NCI-H1417 treated with DMSO at 0.1 percent for 48 hours (cell line): ENCODE results near the gene EIF2B2.
A peak's percentile ranks its signal among the peaks of the same experiment; 100 is the strongest.
"Not testable (repeated sequence)": the region's sequence is repeated elsewhere in the genome, so short reads cannot be mapped to it uniquely, and the experiment has no call there.

Source experiments
- DNase-seq: peaks from one replicate; lab custom pipeline; 2025; lab: John Stamatoyannopoulos, UW

EIF2B2 gene

DNA sequence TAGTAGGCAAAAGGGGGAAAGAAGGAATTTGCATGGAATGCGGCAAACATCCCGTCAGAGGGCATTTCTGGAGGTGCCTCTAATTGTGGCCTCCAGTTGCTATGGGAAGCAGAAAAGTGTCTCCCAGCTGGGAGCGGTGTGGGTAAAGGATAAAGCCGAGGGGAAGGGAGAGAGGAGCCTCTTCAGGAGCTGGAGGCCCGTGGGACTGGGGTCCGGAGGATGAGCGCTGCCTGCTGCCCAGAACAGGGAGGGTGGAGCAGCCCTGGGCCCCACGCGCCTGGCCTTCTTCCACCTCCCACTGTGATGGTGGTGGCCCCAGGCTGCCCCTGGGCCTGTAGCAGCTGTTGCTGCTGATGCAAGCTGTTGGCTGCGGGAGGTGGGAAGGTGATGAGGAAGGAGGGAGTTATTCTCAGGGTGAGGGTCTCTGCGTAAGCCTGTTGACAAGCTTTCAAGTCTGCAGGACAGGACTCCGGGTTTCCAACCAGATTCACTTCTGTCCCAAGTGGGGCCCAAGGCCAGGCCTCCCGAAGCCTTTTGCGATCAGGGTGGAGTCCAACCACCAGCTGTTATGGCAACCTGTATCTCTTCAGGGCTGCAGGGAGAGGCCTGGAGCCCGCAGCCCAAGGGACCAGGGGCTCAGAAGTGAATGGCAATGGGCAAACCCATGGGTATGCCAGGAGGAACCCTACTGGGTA lies 28.2 kb upstream of the EIF2B2 start:
- DNase-seq, result no peak

DNA sequence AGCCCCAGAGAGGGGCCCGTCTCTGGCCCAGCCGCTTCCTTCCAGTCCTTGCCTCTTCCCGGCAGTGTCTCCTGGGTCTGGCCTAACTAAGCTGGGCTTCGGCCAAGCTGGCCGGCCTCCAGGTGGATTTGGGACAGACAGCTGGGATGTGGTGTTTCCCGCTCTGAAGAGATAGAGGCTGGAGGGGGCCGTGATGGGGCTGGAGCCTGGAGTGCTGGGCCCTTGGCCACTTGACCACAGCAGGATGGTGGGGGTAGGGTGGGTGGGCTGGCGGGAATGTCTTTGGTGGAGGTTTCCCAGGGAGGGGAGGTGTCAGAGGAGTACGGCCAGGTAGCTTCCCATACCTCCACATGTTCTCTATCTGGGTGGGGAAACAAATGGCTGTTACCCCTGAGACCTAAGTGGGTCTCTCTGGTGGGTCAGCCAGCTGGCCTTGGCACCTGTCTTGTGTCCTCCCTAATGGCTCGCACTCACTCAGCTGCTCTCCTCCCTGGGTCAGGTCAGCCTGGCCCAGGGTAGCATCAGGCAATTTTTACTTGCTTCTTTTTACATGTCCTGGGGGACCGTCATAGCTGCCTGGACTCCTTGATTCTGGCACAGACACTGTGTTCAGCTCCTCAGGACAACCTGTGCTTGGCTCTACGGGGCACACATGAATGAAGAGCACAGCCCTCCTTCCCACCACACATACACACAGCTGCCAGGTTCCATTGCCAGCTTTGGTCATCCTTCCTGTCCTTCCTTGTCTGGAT lies 27.5 kb upstream of the EIF2B2 start:
- no peak for DNase-seq

DNA sequence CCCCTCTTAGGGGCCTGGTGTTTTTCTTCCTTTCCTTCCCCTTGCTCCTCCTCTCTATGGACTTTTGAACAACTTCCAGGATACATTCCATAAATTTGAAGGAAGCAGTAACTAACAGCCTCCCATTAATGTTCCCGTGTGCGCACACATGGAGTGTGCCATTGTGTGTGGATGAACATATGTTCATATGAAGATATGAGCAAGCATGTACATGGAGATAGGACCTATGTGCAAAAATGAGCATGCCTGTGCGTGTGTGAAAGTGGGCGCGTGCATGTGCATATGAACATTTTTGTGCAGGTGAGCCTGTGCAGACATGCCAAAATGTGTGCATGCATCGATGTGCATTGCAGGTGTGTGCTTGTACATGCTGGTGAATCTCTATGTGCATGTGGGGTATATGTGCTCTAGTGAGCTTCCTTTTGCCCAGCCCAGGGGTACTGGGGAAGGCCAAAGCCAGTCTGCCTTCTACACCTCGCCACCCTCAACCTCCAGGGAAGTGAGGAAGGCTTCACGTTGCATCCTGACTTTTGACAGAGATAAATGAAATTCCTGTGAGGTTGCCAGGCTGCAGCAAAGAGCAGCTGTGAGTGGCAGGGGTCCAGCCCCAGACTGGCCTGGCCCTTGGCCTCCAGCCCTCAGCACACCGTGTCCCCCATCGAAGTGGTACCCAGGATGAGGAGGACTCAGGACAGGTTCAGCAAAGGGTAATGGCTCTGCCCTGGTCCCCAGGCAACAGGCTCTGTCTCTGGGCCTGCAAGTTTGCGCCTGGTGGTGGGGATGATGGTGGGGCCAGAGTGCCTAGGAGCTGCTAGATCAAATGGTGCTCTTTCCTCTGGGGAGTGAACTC lies 26.2 kb upstream of the EIF2B2 start:
- DNase-seq, result no peak

DNA sequence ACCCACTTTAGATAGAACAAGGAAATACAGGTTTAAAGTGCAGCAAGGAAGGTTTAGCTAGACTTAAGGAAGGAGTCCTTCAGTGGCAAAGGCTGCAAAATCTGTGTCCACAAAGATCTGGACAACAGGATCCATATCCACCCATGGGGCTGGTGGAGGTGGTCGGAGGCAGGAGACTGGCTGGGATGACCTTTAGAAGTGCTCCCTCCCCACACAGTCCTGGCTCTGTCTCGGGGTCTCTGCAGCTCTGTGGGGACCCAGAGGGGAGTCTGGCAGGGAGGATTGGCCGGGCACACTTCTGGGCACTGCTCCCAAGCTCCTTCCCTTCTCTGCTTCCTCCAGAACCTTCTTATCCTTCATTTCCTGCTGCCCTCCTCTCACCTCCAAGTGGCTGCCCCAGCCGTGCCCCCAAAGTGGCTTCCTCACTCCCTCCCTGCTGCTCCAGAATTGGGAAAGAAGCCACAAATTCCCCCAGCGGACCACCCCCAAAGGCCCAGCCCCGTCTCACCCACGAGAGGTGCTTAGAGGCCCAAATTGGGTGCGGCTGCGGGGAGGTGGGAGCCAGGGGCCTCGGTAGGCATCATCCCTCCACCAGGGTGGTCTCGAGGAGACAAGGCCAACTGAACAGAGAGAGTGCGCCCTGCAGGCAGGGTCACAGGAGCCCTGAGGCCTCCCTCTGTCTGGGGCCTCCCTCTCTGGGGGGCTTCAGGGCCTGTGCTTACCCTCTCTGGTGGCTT lies 25.4 kb upstream of the EIF2B2 start:
- DNase-seq, result no peak

DNA sequence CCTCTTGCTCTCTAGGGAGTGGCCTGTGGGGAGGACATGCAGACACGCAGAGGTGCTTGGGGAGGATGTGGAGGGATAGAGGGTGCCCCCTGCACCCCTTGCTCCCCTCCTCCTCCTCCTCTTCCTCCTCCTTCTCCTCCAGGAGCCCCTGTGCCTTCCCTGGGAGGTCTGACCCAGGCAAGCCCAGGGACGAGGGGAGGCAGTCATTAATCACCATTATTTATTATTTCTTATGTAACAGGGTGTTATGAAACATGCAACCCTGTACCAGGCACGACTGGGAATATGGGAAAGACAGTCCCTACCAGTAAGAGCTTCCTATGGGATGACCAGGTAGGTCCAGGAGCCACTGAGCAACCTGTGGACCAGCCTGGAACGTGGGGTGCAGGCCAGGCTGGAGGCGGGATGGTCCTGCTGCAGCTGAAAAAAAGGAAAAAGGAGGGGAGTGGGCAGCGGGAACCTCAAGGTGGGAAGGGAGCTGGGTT lies 24.8 kb upstream of the EIF2B2 start:
- DNase-seq, result no peak

DNA sequence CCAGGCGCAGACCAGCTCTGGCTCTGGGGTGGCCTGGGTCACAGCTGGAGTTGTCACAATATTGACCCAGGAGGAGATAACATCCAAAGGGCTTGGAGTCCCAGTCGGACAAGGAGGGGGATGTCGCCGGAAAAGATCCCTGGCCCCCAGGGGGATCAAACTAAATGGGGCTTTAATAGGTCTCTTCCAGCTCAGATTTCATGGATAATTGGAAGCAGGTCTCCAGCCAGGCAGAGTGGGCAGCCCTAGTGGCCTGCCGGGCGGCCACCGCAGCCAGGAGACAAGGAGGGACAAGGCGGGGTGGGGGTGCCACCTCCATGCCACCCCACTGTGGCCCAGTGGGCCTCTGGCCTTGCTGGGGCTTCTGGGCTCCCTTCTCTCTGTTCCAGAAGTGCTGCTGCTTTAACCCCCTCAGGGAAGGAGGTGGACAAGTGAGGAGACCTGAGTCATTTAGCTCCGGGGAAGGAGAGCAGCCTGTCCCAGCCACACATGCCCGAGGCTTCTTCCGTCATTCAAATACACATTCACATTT lies 24.2 kb upstream of the EIF2B2 start:
- no peak for DNase-seq

DNA sequence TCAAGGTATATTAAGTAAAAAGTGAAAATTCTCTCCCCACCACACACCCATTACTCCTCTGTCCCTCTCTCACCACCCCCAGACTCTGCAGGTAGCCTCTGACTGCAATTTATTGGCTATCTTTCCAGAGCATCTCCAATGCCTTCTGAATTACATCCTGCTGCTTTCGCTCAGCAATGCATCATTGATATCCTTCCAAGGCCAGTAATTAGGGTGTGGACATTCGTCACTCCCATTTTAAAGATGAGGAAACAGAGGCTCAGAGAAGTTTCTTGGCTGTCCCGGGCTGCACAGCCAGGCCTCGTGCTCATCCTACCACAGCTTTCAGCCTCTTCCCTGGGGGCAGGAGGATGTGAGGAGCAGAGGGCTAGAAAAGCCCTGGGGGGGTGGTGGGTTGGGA lies 23.7 kb upstream of the EIF2B2 start:
- DNase-seq, result no peak

DNA sequence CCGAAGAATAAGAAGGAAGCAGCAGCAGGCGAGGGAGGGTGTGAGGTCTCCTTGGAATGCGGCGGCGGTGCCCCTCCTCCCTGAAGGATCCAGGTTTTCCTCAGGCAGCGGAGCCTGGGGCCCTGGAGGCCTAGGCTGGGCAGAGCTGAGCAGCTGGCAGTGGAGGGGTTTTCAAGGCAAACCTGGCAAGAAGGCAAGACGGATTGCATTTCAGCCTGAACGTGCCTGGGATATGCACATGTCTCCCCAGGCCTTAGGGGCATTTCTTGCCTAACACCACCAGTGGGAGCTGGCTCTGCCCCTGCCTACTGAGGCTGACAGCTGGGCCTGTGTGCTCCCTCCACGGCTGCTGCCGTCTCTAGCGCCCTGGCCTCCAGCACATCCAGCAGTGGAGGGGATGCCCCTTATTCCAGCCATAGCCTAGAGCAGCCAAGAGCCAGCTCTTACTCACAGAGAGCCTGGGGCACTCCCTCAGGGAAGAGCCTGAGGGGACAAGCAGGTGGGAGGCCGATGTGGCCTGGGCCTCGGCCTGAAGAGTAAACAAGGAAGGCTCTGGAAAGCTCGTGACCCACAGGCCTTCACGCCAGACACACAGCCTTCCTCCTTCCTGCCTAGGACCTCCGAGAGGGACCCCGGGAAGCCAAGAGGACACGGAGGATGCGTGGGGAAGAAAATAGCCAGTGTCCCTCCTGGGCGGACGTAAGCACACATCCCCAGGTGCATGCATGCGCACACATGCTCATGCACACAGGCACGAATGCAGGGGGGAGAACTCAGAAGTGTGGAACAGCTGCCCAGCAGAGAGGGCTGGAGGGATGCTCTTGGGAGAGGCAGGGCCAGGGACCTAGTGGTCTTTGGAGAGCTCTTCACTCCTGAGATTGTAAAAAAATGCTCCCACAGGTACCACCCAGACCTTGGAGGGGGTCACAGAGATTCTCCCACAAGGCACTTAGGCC lies 23.0 kb upstream of the EIF2B2 start:
- DNase-seq, result no peak

DNA sequence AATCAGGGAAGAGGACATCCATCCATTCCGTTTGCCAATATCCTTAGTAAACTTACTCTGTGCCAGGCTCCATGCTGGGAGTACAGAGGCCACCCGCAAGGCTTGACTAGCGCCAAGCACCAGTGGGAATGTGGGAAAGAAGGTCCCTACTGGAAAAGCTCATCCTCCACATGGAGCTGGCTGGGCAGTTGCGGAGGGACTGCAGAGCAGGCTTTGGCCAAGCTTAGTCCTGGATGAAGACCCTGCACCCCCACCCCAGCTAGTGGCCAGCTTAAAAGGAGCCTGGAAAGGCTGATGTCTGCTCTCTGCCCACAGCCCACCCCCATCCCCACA lies 22.4 kb upstream of the EIF2B2 start:
- no peak for DNase-seq

DNA sequence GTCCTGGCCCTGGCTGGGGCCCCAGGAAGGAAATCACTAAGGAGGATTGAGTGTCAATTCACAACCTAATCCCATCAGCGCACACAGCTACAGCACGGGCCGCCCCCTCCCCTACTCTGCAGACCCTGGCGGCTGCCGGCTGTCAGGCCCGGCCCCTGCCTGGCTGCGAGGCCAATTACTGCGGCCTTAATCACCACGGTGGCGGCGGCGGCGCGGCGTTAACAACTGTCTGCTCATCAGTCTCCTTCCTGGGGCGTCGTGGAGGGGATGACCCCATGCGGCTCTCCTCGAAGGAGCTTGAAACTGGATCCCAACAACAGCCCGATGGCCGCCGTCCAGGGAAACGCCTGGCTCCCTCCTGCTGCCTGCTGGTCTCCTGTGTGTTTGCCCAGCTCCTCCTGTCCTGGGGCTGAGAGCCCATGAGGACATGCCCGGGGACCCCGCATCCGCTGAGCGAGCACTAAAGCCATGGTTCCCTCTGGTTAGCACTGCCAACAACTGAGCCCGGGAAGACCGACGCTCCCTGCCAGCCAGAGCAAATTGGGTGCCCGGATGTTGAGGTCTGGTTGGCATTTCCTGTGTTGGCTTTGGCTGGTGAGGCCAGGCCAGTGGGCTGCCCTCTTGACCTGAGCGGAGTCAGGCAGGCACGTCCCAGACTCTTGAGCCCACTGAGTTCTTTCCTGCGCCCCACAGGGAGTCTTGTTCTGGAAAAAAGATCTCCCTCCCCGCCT lies 21.8 kb upstream of the EIF2B2 start:
- no peak for DNase-seq

DNA sequence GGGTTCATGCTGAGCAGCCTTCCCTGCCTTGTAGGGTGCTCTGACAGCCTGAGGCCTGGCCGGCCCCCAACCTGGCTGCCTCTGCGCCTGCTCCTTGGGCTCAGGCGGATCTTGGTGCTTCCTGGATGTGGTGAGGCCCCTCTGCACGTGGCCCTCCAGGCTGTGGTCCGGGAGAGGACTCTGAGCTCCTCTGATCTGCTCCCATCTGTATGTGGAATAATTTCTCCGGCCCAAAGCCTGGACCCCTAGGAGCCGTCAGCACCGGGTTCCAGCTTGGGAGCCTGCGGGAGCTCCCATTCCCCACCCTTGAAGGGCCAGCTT lies 21.3 kb upstream of the EIF2B2 start:
- DNase-seq, result no peak

DNA sequence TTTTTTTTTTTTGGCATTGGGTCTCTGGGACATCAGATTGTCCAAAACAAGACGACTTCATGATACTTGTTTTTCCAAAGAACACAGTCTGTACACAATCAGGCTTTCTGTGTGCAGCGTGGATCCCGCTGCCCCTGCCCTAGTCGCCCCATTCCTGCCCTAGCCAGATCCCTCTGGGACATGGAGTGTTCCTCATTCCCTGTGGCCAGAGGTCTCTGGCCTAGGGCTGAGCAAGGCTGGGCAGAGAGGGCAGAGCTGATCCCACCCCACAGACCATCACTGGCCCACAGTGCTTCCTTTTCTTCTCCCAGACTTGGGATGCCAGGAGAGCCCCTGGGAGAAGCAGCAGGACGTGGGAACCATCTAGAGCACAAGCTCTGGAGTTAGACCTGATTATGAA lies 20.9 kb upstream of the EIF2B2 start:
- DNase-seq, result no peak

DNA sequence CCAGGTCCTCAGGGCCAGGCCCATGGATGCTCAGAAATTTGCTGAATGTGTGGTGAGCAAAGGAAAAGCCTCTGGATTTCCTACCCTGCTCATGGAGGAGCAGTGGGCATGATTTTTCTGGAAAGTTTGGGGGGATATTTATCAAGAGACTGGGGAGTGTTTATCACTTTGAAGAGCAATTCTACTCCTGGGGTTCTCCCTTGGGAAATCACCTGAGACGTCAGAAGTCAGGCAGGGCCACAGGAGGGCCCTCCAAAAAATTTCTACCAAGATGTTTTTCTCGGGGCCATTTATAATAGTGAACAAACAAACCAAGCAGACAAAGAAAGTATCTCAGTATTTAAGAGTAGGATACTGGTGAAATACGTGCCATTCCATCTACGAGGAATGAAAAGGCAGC lies 20.1 kb upstream of the EIF2B2 start:
- no peak for DNase-seq

DNA sequence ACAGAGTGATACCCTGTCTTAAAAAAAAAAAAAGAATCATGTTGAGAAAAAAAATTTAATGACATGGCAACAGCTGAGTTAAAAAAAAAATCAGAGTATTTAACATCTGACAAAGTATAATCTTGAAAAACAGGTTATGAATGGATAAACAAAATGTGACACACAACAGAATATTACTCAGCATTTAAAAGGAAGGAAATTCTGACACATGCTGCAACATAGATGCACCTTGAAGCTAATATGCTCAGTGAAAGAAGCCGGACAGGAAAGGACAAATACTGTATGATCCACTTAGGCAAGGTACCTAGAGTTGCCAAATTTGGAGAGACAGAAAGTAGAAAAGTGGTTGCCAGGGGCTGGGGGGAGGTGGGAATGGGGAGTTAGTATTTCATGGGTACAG lies 19.4 kb upstream of the EIF2B2 start:
- no peak for DNase-seq

DNA sequence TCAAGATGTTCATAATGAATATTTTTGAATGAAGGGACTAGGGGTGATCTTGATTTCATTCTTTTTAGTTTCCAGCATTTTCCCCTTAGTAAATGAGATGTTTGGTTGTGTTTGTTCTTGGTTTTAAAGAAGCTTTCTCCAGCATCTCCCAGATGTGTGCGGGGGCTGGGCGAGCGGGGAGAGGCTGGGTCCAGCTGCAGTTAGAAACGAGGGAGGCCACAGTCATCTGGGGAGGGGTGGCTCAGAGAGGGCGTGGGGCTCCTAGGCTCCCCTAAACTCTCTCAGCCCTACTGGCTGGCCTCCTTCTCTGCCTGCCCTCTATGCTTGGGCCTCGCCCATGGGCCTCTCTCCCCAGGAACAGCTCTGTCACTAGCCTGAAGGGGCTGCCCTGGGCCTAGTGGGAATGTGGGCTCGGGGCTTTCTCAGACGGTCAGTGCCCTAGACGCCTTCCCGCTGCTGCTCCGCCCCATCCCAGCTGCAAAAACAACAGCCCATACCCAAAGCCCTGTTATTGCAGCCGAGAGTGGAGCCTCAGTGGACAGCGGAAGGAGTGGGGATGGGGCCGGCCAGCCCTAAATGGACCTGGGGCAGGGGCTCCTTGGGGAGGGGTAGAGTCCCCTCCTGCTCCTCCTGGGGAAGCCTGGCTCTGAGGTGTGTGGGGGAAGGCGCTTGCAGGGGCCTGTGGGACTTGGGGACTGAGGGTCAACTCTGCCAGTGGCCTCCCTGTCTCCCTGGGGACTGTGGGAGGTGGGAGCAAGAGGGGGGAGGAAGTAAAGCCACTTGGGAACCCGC lies 18.3 kb upstream of the EIF2B2 start:
- DNase-seq, result no peak

DNA sequence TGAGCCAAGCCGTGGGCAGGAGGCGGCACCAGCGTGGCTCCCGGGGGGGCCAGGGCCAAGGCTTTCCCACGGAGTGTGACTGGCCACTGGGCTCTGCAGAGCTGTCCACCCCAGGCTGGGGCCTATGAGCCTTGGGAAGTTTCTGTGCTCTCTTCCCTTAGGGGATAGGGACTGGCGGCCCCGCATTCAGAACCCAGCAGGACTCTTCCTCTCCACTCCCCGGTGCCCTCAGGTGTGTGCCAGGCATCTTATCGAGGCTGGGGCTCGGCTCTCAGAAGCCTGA lies 17.8 kb upstream of the EIF2B2 start:
- no peak for DNase-seq

DNA sequence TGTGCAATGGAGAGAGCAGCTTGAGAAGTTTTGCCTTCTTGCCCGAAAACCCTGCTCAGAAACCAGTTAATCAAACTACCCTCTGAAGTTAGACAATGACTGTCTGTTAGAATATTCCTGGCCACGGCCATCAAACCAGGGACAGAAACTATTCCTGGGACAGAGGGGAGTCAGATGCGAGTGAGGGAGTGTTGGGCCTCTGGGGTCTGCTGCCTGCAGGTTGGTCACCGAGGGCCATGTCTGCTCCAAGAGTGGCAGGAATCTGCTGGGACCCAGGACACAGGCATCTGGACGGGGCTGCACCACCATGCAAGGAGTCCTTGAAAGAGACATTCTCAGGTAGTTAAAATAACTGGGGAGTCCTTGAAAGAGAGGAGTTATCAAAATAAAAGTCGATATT lies 16.9 kb upstream of the EIF2B2 start:
- no peak for DNase-seq

DNA sequence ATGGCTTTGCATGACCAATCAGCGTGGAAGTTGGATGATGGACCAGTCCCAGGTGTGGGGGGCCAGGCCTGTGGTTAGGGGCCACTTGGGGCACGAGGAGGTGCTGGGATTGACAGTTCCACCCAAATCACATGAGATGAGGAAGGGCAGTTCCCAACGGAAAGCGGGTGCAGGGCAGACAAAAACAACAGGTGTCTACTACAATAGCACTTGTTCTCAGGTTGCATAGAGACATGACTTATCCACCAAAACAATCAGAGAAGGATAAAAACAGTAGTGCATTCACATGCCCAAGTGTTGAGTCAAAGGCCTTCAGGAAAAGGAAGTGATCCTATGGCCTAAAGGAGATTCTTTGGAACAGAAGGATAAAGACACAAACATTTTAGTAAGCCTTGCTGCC lies 14.6 kb upstream of the EIF2B2 start:
- peak; percentile 38 for DNase-seq

DNA sequence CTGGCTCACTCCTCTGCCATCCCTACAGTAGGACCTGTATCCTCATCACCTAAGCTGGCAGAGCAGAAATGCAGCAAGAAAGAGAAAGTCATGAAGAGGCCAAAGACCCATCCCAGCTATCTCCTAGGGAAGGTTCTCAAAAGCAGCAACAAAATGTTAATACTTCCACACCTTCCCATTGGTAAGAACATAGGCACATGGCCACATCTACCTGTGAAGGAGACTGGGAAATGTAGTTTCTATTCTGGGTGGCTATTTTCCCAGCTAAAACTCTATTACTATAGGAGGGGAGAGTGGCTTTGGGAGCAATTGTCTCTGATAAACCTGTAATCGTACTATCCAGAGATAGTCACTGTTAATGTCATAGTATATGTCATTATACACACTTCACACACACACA lies 13.7 kb upstream of the EIF2B2 start:
- no peak for DNase-seq

DNA sequence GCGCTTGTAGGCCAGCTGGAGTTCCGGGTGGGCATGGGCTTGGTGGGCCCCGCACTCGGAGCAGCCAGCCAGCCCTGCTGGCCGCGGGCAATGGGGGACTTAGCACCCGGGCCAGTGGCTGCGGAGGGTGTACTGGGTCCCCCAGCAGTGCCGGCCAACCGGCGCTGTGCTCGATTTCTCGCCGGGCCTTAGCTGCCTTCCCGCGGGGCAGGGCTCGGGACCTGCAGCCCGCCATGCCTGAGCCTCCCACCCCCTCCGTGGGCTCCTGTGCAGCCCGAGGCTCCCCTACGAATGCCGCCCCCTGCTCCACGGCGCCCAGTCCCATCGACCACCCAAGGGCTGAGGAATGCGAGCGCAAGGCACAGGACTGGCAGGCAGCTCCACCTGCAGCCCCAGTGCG lies 8.5 kb upstream of the EIF2B2 start:
- DNase-seq, result not testable (repeated sequence)
